Activated naive CD4-positive, alpha-beta T cell (primary cell): ENCODE data around the gene GLCE.

Source experiments
- DNase-seq, 4 experiments: peaks; one replicate each; lab custom pipeline; 2025; lab: John Stamatoyannopoulos, UW

Gene GLCE

GRCh38 chr15:69160141-69160993 is at the start of gene GLCE:
Gene GLCE (plus strand): TSS chr15:69160635. CDS start chr15:69255807, 95,172 bp downstream.
- DNase-seq = peak; percentile 74 to 91 (median 78)

DNA sequence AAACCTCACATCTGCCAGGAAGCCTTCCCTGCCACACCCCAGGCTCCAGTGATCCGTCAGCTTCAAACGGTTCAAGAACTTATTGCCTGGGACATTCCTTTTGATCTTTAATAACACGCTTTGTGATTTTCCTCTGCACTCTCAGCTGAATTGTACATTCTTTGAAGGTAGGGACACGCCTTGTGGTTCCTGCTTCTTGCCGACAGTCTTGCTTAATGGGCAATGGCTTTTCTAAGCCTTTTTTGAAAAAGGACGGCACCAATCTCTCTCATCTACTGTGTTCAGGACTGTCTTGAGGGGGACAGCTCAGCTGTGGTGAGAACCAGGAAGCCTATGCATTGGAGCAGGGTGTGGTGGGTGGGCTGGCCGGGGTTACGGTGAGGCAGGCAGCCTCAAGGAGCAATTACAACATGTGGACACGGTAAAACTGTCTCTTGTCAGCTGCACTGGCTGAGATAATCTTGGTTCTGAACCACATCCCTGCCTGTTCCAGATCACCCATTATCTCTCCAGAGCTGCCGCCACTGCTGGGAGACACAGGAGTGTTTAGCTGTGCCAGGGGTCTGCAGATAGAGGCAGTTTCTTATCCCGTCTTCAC is 46.0 kb upstream of the GLCE start:
- no peak for DNase-seq

DNA sequence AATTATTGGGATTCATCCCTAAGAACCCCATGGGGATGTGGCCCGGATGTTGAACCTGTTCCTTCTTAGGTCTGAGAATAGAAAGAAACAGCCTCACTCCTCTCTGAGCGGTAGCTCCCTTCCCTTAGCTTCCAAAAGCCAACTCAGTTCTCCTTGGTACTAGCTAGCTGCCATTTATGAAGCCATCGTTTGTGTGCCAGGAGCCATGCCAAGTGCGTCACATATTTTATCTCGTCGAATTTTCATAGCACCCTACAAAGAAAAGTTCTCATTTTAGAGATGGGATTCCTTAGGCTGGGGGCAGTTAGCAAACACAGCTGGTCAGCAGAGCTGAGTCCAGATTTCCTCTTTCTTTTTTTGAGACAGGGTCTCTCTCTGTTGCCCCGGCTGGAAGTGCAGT is 45.4 kb upstream of the GLCE start:
- DNase-seq = no peak

GRCh38 chr15:69116391-69116790 is 44.0 kb upstream of the GLCE start:
- no peak for DNase-seq

DNA sequence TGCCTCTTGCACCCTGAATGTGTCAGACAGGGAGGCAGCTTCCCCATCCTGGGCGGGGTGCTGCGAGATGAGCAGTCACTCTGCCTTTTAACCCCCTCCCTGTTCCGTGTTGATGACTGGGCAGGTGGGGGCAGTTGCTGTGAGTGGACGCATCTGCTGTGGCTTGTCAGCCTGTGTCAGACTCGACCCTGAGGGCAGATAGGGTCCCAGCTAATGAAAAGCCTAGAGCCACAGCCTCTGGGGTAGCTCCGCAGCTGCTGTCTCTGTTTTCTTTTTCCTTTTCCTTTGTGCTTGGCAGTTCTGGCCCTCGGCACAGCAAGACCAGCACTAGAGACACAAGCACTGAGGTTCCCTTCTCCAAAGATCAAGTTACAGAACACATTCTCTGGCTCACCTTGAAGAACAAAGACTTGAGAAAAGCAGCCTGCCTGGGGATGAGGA is 43.0 kb upstream of the GLCE start:
- no peak for DNase-seq

DNA sequence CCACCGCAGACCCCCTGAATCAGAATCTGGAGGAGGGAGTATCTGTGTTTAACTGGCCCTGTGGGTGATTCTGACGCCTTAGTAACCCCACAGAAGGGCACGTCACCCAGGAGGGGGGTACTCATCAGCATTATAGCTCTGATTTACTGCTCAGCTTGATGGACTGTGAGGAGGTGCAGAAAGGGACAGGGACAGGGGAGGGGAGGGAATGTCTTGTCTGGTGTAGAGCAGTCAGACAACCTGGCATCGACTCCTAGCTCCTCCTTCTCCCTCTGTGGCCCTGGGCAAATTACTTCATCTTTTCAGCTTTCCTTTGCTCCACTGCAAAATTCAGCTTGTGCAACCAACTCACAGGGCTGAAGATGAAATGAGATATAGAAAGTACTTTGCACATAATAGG is 42.3 kb upstream of the GLCE start:
- no peak for DNase-seq

- DNase-seq = no peak
Measured at GRCh38 chr15:69119001-69119400, 41.4 kb upstream of the GLCE start.

DNA sequence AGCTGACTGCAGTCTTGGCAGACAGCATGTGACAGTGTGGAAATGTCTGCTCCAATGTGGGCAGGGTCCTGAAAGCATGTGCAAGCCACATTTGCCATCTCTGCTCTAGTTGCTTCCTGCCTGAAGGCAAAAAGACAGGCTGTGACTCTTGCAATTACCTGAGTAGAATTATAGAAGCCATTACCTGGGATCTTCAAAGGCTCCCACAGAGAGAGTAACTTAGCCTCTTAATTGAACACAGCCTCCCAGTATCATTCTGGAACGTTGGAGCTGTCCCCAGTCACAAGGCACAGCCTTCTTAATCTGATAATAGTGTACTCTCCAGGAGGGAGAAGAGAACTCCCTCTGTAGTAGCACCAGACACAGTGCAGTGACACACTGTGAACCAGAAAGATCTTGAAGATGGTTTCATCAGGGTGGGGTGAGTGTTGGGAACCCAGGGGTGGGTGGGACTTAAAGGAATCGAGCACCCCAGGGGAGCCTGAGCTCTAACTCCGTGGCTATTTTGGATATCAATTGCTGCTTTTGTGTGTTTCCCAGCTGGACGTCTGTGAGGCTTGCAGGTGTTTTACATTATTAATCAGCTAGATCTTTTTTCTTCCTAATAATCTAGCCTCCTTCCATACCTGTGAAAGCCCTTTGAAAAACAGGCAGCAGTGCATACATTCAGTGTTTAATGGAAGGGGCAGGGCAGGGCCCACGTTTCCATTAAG is 40.6 kb upstream of the GLCE start:
- DNase-seq = no peak

GRCh38 chr15:69120732-69121131 is 39.7 kb upstream of the GLCE start:
- no peak for DNase-seq

DNA sequence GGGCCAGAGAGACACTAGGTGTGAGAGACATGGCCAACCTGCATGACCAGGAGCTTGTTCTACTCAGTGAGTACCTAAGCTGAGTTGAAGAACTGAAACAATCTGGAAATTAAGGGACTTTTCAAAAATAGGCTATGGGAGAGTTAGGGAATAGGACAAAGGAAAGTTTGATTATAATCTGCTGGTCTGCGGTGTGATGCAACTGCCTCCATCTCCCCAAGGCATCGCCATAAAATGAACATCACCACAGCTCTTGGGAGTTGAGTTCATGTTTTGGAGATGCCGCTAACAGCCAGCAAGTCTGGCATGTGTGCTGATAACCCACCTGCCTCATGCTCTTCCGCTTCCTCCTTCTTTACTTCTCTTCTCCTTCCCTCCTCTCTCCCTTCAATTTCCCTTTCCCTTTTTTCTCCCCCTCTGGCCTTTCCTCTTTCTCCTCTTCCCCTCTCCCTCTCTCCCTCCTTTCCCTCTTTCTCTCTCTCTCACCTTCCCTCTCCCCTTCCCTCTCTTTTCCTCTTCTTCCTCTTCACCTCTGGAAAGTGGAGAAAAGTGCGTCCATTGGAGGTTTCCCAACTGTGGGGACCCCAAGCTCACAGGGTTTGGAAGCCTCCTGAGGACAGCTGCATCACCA is 39.1 kb upstream of the GLCE start:
- no peak for DNase-seq

DNA sequence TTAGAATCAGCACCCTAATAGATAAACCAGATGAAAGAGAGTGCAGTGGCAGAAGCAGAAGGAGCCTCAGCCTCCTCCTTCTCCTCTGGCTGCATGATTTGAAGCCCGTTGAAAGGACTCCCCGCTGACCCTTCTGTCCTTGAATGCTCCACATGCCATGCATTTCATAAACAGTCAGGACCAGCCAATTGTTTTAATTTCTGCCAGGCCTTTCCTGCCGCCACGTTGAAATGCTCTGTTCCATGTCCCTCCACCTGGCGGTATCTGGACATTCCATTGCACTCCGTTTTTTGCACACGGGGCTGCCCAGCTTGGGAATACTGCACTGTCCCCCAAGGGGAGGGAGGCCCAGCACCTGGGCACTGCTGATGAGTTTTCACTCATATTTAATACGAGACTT is 35.2 kb upstream of the GLCE start:
- DNase-seq = no peak

GRCh38 chr15:69126054-69126469 is 34.4 kb upstream of the GLCE start:
- DNase-seq = no peak

GRCh38 chr15:69127306-69127705 is 33.1 kb upstream of the GLCE start:
- DNase-seq = no peak

DNA sequence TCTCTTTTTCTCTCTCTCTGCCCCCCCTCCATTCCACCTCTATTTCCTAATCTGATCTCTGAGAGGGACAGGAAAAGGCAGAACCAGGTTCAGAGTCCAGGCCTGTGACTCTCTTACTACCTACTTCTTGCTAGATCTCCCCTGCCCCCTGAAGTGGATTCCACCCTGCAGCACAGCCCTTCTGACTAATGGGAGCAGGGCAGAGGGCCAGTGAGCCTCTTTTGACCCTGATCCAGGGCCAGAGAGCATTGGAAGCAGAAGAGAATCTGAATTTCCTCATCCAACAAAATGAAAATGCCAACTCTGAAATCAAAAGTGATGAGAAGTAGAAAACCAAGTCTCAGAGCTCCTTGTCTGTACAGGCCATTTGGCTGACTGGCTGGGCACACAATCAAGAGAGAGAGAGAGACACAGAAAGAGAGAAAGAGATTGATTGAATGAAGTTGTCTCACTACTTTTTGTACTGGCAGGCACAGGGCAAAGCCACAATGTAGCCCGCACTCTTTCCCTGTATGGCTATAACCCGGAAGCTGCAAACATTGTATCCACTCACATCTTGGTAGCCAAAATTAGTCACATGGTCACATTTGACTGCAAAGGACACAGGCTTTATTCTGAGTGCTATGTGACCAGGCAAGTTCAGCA is 31.6 kb upstream of the GLCE start:
- no peak for DNase-seq

- DNase-seq = no peak
Measured at GRCh38 chr15:69131362-69132220, 28.8 kb upstream of the GLCE start.

GRCh38 chr15:69132430-69132829 is 28.0 kb upstream of the GLCE start:
- DNase-seq = no peak

DNA sequence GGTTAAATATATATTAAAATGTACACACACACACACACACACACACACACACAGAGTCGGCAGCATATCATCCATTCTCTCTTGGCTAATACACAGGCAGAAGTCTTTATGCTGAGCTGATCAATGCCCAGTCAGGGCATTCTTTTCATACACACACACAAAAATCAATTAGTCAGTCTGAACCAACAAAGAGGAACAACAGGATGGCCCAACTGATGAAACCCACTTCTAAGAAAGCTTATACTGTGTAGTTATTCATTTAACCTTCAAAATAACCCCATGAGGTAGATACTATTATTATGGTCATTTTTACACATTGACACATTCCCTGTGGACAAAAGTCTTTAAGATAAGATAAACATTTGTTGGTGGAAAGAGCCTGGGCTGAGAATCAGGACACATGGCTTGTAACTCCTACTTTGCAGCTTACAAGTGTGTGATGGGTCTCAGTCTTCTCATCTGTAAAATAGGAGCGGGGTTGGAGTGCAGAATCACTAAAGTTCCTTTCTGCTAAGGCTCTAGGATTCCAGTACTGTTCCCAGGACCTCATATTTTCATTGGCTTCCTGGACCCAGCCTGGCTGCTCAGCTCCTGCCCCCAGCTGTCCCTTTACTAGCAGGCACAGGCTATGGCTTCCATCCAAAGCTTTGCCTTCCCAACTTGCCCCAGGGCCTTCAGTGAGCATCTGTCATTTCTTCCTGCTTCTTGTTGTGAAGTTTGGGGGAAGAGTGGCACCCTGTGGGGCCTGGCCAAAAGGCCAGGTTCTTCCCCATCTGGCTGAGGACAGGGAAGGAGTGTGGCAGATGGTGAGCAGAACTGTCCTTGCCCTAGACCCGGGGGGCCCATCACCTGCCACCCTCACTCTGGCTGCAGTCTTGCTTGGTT is 27.2 kb upstream of the GLCE start:
- no peak for DNase-seq

GRCh38 chr15:69133862-69134519 is 26.4 kb upstream of the GLCE start:
- no peak for DNase-seq

GRCh38 chr15:69134791-69135190 is 25.6 kb upstream of the GLCE start:
- DNase-seq = no peak
